CD4-positive, alpha-beta memory T cell (primary cell): Measurements from ENCODE around the gene HOXA10. TPM values are rescaled to one million over a fixed set of nuclear protein-coding genes. Genes with fewer than 3 reads are reported as not detected.
A peak's percentile ranks its signal among the peaks of the same experiment; 100 is the strongest.

ENCODE experiments used
- CTCF ChIA-PET: fragments of 350-600 bp; sonication (Branson Sonifier 250); formaldehyde crosslinking; loops from one replicate; lab custom pipeline; 2021; ENCODE audit warnings: inconsistent platforms; ENCODE audit not compliant: partially characterized antibody; lab: Charles Lee
- POLR2A ChIA-PET: fragments of 350-600 bp; sonication (Branson Sonifier 250); formaldehyde crosslinking; loops from one replicate; lab custom pipeline; 2021; ENCODE audit not compliant: partially characterized antibody; lab: Charles Lee
- DNase-seq, 5 donors: peaks; one replicate each; pipeline versions ENCODE4 v3.0.0 to v3.0.0-alpha.2; 2020 to 2022; ENCODE audit warnings: mixed read lengths in 1 of 5
- H3K27ac ChIP-seq: one replicate; pipeline ENCODE4 v1.7.0; 2013; ENCODE audit warnings: low read depth, low read length
- H3K27me3 ChIP-seq: 2 replicates; pipeline ENCODE4 v1.7.0; 2013; ENCODE audit warnings: mild to moderate bottlenecking, low read length, moderate library complexity; ENCODE audit not compliant: insufficient read depth
- H3K36me3 ChIP-seq: 2 replicates; pipeline ENCODE4 v1.7.0; 2013; ENCODE audit warnings: mild to moderate bottlenecking, low read length, moderate library complexity; ENCODE audit not compliant: insufficient read depth
- H3K4me1 ChIP-seq: 2 replicates; pipeline ENCODE4 v1.7.0; 2013; ENCODE audit warnings: mild to moderate bottlenecking, low read length, moderate library complexity; ENCODE audit not compliant: insufficient read depth
- H3K4me3 ChIP-seq, 2 donors: one replicate each; pipeline ENCODE4 v1.7.0; 2013; ENCODE audit warnings: low read length in 2 of 2, mild to moderate bottlenecking in 1 of 2
- H3K9me3 ChIP-seq, 2 donors: one replicate each; pipeline ENCODE4 v1.7.0; 2013; ENCODE audit warnings: low read length in 2 of 2, control low read depth in 1 of 2; ENCODE audit not compliant: control insufficient read depth in 1 of 2
- H3K27ac Mint-ChIP-seq, 7 donors: one replicate each; pipeline ENCODE4 v1.8.0; 2020 to 2021; ENCODE audit warnings: mixed read lengths in 7 of 7, mild to moderate bottlenecking in 6 of 7, inconsistent platforms in 3 of 7, moderate library complexity in 3 of 7
- H3K27me3 Mint-ChIP-seq, 2 donors: one replicate each; pipeline ENCODE4 v1.8.0; 2020 to 2021; ENCODE audit warnings: mixed read lengths in 2 of 2
- H3K36me3 Mint-ChIP-seq, 2 donors: one replicate each; pipeline ENCODE4 v1.8.0; 2020 to 2021; ENCODE audit warnings: mixed read lengths in 2 of 2, inconsistent platforms in 1 of 2, mild to moderate bottlenecking in 1 of 2
- H3K4me1 Mint-ChIP-seq, 4 donors: one replicate each; pipeline ENCODE4 v1.8.0; 2020 to 2021; ENCODE audit warnings: mixed read lengths in 4 of 4, mild to moderate bottlenecking in 1 of 4
- H3K4me3 Mint-ChIP-seq, 8 donors: one replicate each; pipeline ENCODE4 v1.8.0; 2020 to 2021; ENCODE audit warnings: mixed read lengths in 8 of 8, mild to moderate bottlenecking in 7 of 8, moderate library complexity in 6 of 8, inconsistent platforms in 3 of 8
- H3K9me3 Mint-ChIP-seq, 8 donors: one replicate each; pipeline ENCODE4 v1.8.0; 2020 to 2021; ENCODE audit warnings: mixed read lengths in 8 of 8, mild to moderate bottlenecking in 5 of 8, inconsistent platforms in 3 of 8, moderate library complexity in 1 of 8
- intact Hi-C: fragments of 100-400 bp; cut with micrococcal nuclease; formaldehyde crosslinking; loops from one replicate; pipeline ENCODE4 v1.15.1; 2023
- polyA plus RNA-seq, 2 donors: library from polyadenylated mRNA; unstranded; fragments of 300-500 nt; fragmentation: Illumina TruSeq; gene quantifications; one replicate each; pipeline ENCODE4 v1.2.3, GENCODE V29; 2021
- total RNA-seq, 2 experiments: library from RNA; stranded (reverse); gene quantifications; one replicate each; pipeline ENCODE4 v1.2.3, GENCODE V29; 2021

Gene HOXA10
- total and polyA plus RNA-seq, 4 experiments from 2014 or later, result not detected

DNA sequence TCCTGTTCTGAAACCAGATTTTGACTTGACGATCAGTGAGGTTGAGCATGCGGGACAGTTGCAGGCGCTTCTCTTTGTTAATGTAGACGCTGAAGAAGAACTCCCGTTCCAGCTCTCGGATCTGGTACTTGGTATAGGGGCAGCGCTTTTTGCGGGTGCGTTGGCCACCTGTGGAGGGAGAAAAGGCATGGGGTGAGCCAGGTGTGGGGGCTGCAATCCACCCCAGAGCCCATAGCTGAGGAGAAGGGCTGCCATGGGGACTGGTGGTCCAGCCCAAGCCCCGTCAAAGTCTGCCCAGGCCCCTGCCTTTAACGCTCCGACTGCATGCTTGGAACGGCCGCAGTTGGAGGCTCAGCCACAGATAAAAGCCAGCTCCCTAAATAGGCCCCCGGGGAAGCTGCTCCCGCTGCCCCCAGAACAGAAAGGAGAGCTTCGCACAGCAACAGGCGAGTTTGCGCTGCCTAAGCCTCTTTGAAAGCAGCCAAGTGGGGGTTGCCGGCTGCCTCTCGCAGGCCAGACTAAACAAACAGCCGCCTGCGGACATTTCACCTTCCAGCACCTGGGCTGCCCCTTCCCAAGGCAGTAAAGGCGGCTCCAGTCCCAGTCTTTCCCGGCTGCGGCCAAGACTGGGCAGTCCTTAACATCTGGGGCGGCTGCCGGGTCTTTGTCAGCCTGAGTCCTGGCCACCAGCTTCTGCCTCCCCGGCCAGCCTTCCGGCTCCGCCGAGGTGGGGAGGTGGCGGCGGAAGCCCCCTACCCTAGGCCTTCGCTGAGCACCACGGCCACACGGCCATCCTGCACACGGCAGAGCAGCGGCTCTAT, 9.0 kb upstream of the HOXA10 start:
- ChIA-PET CTCF (interaction anchor here (1.0 to 1.6 kb wide), 5 partner anchors 8 to 508 kb away, joined by 3 to 6 read pairs (median 5); no protein-coding TSS in a partner anchor), POLR2A (interaction anchor here (0.5 to 2.0 kb wide), 6 partner anchors 8 to 983 kb away, joined by 3 to 9 read pairs (median 3); partner anchors contain the start of gene HOXA10)
- H3K27ac Mint-ChIP-seq, result peak overlapping the region in 3 of 7 donors; percentile 37 to 89 (median 48)
- peaks cover 21 to 52% (median 35%) of the 10 kb centered on the region in 4 donors for H3K4me1 Mint-ChIP-seq
- peaks cover 1 to 4% of the 10 kb centered on the region in 2 donors for H3K36me3 Mint-ChIP-seq
- intact Hi-C loops, result no loop called here
- Histone ChIP-seq H3K27ac (no peak overlapping the region), H3K4me3 (no peak overlapping the region), H3K36me3 (no peaks in the 10 kb centered on the region), H3K9me3 (no peaks in the 10 kb centered on the region), H3K4me1 (peaks cover 48% of the 10 kb centered on the region), H3K27me3 (peaks cover 69% of the 10 kb centered on the region)
- DNase-seq, result no peak
- peak overlapping the region in 3 of 8 donors; percentile 25 to 77 (median 29) for H3K4me3 Mint-ChIP-seq
- H3K27me3 Mint-ChIP-seq, result peaks cover 65 to 72% of the 10 kb centered on the region in 2 donors
- H3K9me3 Mint-ChIP-seq, result peaks cover 0 to 15% (median 1%) of the 10 kb centered on the region in 8 donors

DNA sequence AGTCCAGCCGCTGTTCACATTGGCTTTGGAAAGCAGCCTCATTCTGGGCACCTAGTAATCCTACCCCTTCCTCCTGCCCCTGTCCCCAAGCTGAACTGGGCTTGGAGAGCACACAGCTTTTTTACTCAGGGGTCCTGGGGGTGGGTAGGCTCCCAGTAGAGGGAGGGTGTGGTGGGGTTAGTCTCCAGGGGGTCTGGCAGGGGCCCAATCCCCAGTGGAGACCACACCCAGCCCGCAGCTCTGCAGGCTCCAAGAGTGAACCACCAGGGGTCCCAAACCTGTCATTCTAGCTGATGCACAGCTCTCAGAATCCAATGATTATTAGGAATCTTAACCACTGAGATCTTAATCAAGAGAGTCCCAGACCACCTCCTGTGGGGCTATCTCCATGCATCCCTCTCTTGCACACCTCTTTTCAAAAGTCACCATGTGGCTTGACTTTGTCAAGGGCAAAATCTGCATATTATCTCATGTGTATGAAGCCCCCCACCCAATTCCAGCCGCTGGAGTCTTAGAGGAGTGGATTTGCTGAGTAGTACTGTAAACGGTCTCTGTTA, 8.2 kb upstream of the HOXA10 start:
- peaks cover 0 to 15% (median 1%) of the 10 kb centered on the region in 8 donors for H3K9me3 Mint-ChIP-seq
- peaks cover 20 to 44% (median 30%) of the 10 kb centered on the region in 4 donors for H3K4me1 Mint-ChIP-seq
- Histone ChIP-seq H3K9me3 (no peaks in the 10 kb centered on the region), H3K27ac (no peak overlapping the region), H3K4me3 (no peak overlapping the region), H3K4me1 (peaks cover 41% of the 10 kb centered on the region), H3K36me3 (no peaks in the 10 kb centered on the region), H3K27me3 (peaks cover 62% of the 10 kb centered on the region)
- no peak for DNase-seq
- H3K4me3 Mint-ChIP-seq, result no peak overlapping the region
- H3K36me3 Mint-ChIP-seq, result peaks cover 1 to 4% of the 10 kb centered on the region in 2 donors
- intact Hi-C loops, result no loop called here
- POLR2A ChIA-PET, result interaction anchor here (1.2 to 2.0 kb wide), 2 partner anchors 8 kb away, joined by 3 to 9 read pairs; partner anchors contain the start of gene HOXA10
- peak overlapping the region in 2 of 7 donors; percentile 37 to 89 for H3K27ac Mint-ChIP-seq
- CTCF ChIA-PET, result interaction anchor here (0.6 to 1.6 kb wide), 5 partner anchors 8 to 42 kb away, joined by 3 to 6 read pairs (median 5); no protein-coding TSS in a partner anchor
- peaks cover 63 to 72% of the 10 kb centered on the region in 2 donors for H3K27me3 Mint-ChIP-seq

DNA sequence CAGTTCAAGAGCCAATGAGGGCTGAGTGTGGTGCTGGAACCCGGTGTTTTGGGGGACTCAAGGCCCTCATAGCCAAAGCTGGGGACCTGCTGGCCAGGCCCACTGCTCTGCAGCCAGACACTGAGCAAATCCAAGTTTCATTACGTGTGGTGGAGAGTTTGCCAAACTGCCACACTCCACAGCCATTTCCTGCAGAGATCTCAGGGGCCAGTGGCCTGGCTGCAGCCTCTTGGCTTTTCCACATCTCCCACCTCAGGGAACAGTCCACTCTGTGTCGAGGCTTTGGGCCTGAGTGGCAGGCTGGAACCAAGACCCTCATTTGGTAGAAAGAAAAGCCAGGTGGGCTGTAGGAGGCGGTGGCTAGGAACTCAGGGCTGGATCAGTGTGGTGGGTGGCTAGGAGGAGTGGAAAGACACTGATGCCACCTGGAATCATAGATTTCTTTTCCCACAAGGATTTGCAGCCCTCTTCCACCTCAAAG, 7.7 kb upstream of the HOXA10 start:
- intact Hi-C loops, result no loop called here
- Histone ChIP-seq H3K4me3 (no peak overlapping the region), H3K27me3 (peaks cover 57% of the 10 kb centered on the region), H3K27ac (no peak overlapping the region), H3K4me1 (peaks cover 40% of the 10 kb centered on the region), H3K9me3 (no peaks in the 10 kb centered on the region), H3K36me3 (no peaks in the 10 kb centered on the region)
- peaks cover 58 to 70% of the 10 kb centered on the region in 2 donors for H3K27me3 Mint-ChIP-seq
- H3K36me3 Mint-ChIP-seq, result peaks cover 1 to 4% of the 10 kb centered on the region in 2 donors
- H3K4me1 Mint-ChIP-seq, result peaks cover 20 to 40% (median 28%) of the 10 kb centered on the region in 4 donors
- H3K27ac Mint-ChIP-seq, result peak overlapping the region in 2 of 7 donors; percentile 53 to 89
- ChIA-PET POLR2A (interaction anchor here (1.2 kb wide), 1 partner anchor 9 kb away, joined by 3 read pairs; no protein-coding TSS in a partner anchor), CTCF (interaction anchor here (0.6 to 1.6 kb wide), 4 partner anchors 9 to 41 kb away, joined by 3 to 6 read pairs (median 5); no protein-coding TSS in a partner anchor)
- H3K4me3 Mint-ChIP-seq, result peak overlapping the region in 1 of 8 donors; percentile 35
- DNase-seq, result no peak
- H3K9me3 Mint-ChIP-seq, result peaks cover 0 to 15% (median 1%) of the 10 kb centered on the region in 8 donors

DNA sequence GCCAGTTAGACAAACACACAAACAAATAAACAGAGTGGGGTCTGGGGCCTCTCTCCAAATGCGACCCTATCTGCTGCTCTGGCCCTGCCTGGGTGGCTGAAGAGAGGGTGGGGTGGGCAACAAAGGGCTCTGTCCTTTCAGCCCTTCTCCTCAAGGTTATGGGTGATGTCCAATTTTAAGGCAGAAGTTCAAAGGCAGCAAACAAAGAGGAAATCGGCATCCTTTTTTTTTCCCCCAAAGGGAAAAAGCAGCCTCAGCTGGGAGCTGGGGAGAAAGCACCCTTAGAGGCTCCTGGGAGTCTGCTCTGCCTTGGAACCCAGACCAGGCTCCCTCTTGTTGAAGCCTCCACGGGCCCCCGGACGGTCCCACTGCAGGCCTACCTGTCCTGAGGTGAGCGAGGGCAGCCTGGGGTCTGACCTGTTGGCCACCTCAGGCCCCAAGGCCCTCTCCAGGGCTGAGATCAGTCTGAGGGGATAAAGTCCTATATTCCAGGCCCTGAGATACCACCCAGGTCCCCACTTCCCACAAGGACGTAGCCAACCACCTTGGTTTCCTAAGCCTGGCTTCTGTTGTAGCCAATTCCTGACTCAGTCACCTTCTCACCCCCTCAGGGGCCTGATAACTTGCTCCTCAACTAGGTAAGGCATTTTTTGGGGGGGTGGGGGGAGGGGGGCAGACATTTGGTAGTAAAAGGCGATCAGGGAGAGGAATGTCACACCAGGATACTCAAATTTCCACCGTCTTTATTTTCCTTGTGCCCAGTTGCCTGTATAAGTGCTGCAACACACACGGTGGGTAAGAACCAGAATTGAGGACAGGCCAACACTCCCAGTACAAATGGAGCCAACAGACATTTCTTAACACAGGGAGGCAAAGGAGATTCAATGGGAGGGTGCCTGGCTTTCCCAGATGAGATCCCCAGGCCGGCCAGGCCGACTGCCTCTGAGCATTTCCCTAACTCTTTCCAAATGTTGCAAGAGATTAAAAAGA, 6.6 kb upstream of the HOXA10 start:
- Histone ChIP-seq H3K9me3 (no peaks in the 10 kb centered on the region), H3K27ac (no peak overlapping the region), H3K27me3 (peaks cover 45% of the 10 kb centered on the region), H3K36me3 (no peaks in the 10 kb centered on the region), H3K4me3 (no peak overlapping the region), H3K4me1 (peaks cover 31% of the 10 kb centered on the region)
- DNase-seq, result no peak
- CTCF ChIA-PET, result interaction anchor here (0.6 to 4.4 kb wide), 16 partner anchors 8 to 1325 kb away, joined by 3 to 38 read pairs (median 6); no protein-coding TSS in a partner anchor
- H3K27ac Mint-ChIP-seq, result peak overlapping the region in 3 of 7 donors; percentile 8 to 68 (median 65)
- POLR2A ChIA-PET, result interaction anchor here (0.6 kb wide), 1 partner anchor 8 kb away, joined by 4 read pairs; no protein-coding TSS in a partner anchor
- peaks cover 58 to 73% of the 10 kb centered on the region in 2 donors for H3K27me3 Mint-ChIP-seq
- intact Hi-C loops, result no loop called here
- peaks cover 0 to 4% of the 10 kb centered on the region in 2 donors for H3K36me3 Mint-ChIP-seq
- peaks cover 13 to 30% (median 20%) of the 10 kb centered on the region in 4 donors for H3K4me1 Mint-ChIP-seq
- peak overlapping the region in 2 of 8 donors; percentile 20 to 36 for H3K4me3 Mint-ChIP-seq
- peaks cover 0 to 11% (median under 1%) of the 10 kb centered on the region in 8 donors for H3K9me3 Mint-ChIP-seq

DNA sequence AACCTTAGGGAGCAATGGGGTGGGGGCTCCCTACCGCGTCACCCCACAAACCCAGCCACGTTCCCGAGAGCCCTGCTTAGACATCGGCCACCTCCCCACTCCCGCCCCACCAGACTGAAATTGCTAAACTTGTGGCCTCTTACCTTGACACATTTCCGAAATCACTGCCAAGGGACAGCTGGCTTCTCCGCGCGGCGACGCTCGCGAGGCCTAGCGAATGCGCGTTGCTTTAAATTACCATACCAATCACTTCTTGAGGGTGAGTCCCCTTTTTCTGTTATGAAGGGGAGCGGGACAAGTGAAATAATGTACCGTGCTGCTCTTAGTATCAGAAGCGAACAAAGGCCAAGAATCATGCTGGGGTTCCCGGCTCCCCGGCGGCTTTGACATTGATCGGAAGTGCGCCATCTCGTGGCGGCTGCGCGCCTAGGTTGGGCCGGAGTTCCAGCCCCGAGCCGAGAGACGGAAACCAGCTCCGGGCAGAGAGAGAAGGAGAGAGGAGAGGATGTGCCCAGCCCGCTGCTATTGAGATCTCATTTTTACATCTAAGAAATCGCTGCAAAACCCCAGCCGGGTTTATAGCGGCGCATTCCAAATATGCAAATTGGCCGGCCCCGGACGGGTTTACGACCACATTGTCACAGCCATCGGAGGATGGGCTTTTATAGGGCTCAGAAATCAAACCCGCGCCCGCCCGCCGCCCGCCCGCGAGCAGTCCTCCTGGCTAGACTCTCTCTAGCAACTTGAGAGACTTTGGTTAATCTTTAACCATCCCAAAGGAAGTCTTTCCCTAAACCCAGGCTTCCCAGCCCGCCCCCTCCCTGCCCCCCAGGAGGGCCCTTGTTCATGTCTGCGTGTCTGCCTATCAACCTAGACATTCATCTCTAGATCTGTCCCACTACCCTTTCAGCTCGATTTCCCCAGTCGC, 5.6 kb upstream of the HOXA10 start:
- Mint-ChIP-seq H3K27ac (peak overlapping the region in 1 of 7 donors; percentile 68), H3K4me1 (peaks cover 5 to 26% (median 12%) of the 10 kb centered on the region in 4 donors), H3K27me3 (peaks cover 57 to 71% of the 10 kb centered on the region in 2 donors), H3K36me3 (peaks cover 0 to 4% of the 10 kb centered on the region in 2 donors), H3K4me3 (peak overlapping the region; percentile 9 to 79 (median 68)), H3K9me3 (peaks cover 0 to 6% (median 0%) of the 10 kb centered on the region in 8 donors)
- DNase-seq, result peak in 4 of 5 donors; percentile 49 to 63 (median 56)
- peaks cover 21% of the 10 kb centered on the region for H3K4me1 ChIP-seq
- no peak overlapping the region for H3K4me3 ChIP-seq
- ChIA-PET POLR2A (interaction anchor here (0.6 kb wide), 1 partner anchor 9 kb away, joined by 4 read pairs; no protein-coding TSS in a partner anchor), CTCF (interaction anchor here (0.6 to 4.4 kb wide), 23 partner anchors 9 to 1324 kb away, joined by 3 to 38 read pairs (median 5); partner anchors contain the start of gene HIBADH)
- peaks cover 45% of the 10 kb centered on the region for H3K27me3 ChIP-seq
- no peak overlapping the region for H3K27ac ChIP-seq
- no peaks in the 10 kb centered on the region for H3K9me3 ChIP-seq
- intact Hi-C loops, result loop anchor here (1.0 kb wide), 1 partner anchor 11 kb away; no protein-coding TSS in a partner anchor
- no peaks in the 10 kb centered on the region for H3K36me3 ChIP-seq
